K562 (cell line): Measurements from ENCODE around the gene ZMIZ1. TPM values are rescaled to one million over a fixed set of nuclear protein-coding genes. Genes with fewer than 3 reads are reported as not detected.

Experiments
- ATAC-seq: fragments of 200-7000 bp; cut with Tn5 transposase; 3 replicates; pipeline ENCODE4 v1.9.1; 2020; ENCODE audit warnings: moderate library complexity
- BruUV-seq: library from RNA; stranded (reverse); fragments of 400-500 nt; replicated peaks from 2 replicates; lab custom pipeline; 2021; lab: Mats Ljungman, UMichigan
- CTCF ChIA-PET: fragments of 300-600 bp; formaldehyde crosslinking; extraction: SDS; loops from one replicate; lab custom pipeline; 2021; ENCODE audit warnings: low intra/inter-chr PET ratio; lab: Yijun Ruan, JAX
- POLR2A ChIA-PET: fragments of 300-600, 350-650 bp; sonication (Branson Sonifier 250); formaldehyde crosslinking; extraction: SDS; loops from one replicate; lab custom pipeline; 2021; ENCODE audit warnings: antibody characterized with exemption, inconsistent platforms; lab: Yijun Ruan, JAX
- DNase-seq, 4 experiments: peaks; one replicate each; pipeline versions ENCODE4 v3.0.0 to v3.0.0-alpha.2; 2011 to 2018; ENCODE audit warnings: low spot score in 3 of 4, mixed read lengths in 3 of 4; ENCODE audit errors: extremely low read depth in 1 of 4
- FAIRE-seq: peaks from 2 replicates; lab custom pipeline; 2011; peaks lifted over from hg19 to GRCh38; lab: Jason Lieb, UNC
- H2AFZ ChIP-seq: 2 replicates; pipeline ENCODE4 v1.6.0; 2011; ENCODE audit warnings: low read depth, low read length, control low read depth, inconsistent platforms
- H3K27ac ChIP-seq: fragments of 200-600 bp; 3 replicates; pipeline ENCODE4 v1.8.0; 2011; ENCODE audit warnings: low read depth, mild to moderate bottlenecking, control low read depth, inconsistent platforms, low read length, moderate library complexity, mixed read lengths; ENCODE audit errors: extremely low read depth
- H3K27me3 ChIP-seq, 2 experiments: fragments of 300-600 bp in 1 of 2; 2 replicates in 1 of 2; 3 replicates in 1 of 2; pipeline versions ENCODE4 v1.6.0 to v1.8.0; 2011; ENCODE audit warnings: inconsistent platforms in 2 of 2, low read length in 2 of 2, mild to moderate bottlenecking in 1 of 2, mixed read lengths in 1 of 2, moderate library complexity in 1 of 2; ENCODE audit not compliant: control insufficient read depth in 2 of 2, insufficient read depth in 2 of 2
- H3K36me3 ChIP-seq: fragments of 300-600 bp; 3 replicates; pipeline ENCODE4 v1.8.0; 2011; ENCODE audit warnings: mild to moderate bottlenecking, low read length, inconsistent platforms; ENCODE audit not compliant: control insufficient read depth, insufficient read depth
- H3K4me1 ChIP-seq, 2 experiments: fragments of 200-600 bp in 1 of 2; replicated peaks in 1 of 2; 2 replicates in 1 of 2; 3 replicates in 1 of 2; pipeline versions ENCODE4 v1.5.1 to v1.8.0; 2011; ENCODE audit warnings: inconsistent platforms in 2 of 2, low read length in 2 of 2, mild to moderate bottlenecking in 1 of 2, mixed read lengths in 1 of 2, moderate library complexity in 1 of 2; ENCODE audit not compliant: control insufficient read depth in 2 of 2, insufficient read depth in 2 of 2
- H3K4me2 ChIP-seq: 2 replicates; pipeline ENCODE4 v1.6.1; 2011; ENCODE audit warnings: low read length, control low read depth, inconsistent platforms, mixed read lengths; ENCODE audit not compliant: insufficient read depth
- H3K4me3 ChIP-seq: fragments of 200-600 bp; sonication (generic), shearing (Covaris generic); 2 replicates; pipeline ENCODE4 v1.5.1; 2016; ENCODE audit warnings: control low read depth, inconsistent platforms
- H3K79me2 ChIP-seq: fragments of 200-600 bp; 3 replicates; pipeline ENCODE4 v1.8.0; 2011; ENCODE audit warnings: low read length, inconsistent platforms; ENCODE audit not compliant: control insufficient read depth, insufficient read depth
- H3K9ac ChIP-seq, 2 experiments: 2 replicates each; pipeline versions ENCODE4 v1.6.0 to v1.6.1; 2011; ENCODE audit warnings: low read depth in 2 of 2, low read length in 2 of 2, control low read depth in 1 of 2, inconsistent platforms in 1 of 2, mild to moderate bottlenecking in 1 of 2, mixed read lengths in 1 of 2; ENCODE audit not compliant: insufficient read depth in 1 of 2
- H3K9me1 ChIP-seq: one replicate; pipeline ENCODE4 v1.6.0; 2011; ENCODE audit warnings: inconsistent platforms, mild to moderate bottlenecking, low read length, moderate library complexity; ENCODE audit not compliant: control insufficient read depth, insufficient read depth
- H3K9me3 ChIP-seq: replicated peaks from 2 replicates; pipeline ENCODE4 v1.5.1; 2011; ENCODE audit warnings: low read depth, low read length, inconsistent platforms; ENCODE audit not compliant: control insufficient read depth, insufficient read depth
- H4K20me1 ChIP-seq: replicated peaks from 2 replicates; pipeline ENCODE4 v1.6.1; 2011; ENCODE audit warnings: low read length, inconsistent platforms, mixed read lengths; ENCODE audit not compliant: control insufficient read depth, insufficient read depth
- BDP1 ChIP-seq: IDR thresholded peaks from 3 replicates; pipeline ENCODE4 v1.6.1; 2011; ENCODE audit not compliant: insufficient read length, insufficient read depth
- CXXC5 ChIP-seq: fragments of 250-450 bp; sonication (Bioruptor Pico); IDR thresholded peaks from 2 replicates; pipeline ENCODE4 v1.8.0; 2022; ENCODE audit warnings: inconsistent platforms, mild to moderate bottlenecking, moderate library complexity
- EWSR1 ChIP-seq: fragments of 450-650 bp; IDR thresholded peaks from 2 replicates; pipeline ENCODE4 v1.6.1; 2018; ENCODE audit warnings: borderline replicate concordance, mild to moderate bottlenecking, low read depth, moderate library complexity; ENCODE audit not compliant: partially characterized antibody
- FOXA1 ChIP-seq: fragments of 450-650 bp; IDR thresholded peaks from 2 replicates; pipeline ENCODE4 v1.6.1; 2016; ENCODE audit warnings: mild to moderate bottlenecking, borderline replicate concordance
- HOXB6 ChIP-seq: fragments of 250-450 bp; sonication (Bioruptor Pico); IDR thresholded peaks from 2 replicates; pipeline ENCODE4 v1.5.1; 2022; ENCODE audit warnings: mild to moderate bottlenecking, borderline replicate concordance
- KAT2B ChIP-seq: IDR thresholded peaks from one replicate; pipeline ENCODE4 v1.6.1; 2012; ENCODE audit warnings: low read depth, mild to moderate bottlenecking, control low read depth, inconsistent platforms, low read length, moderate library complexity
- KDM2B ChIP-seq: fragments of 250-450 bp; sonication (Bioruptor Pico); IDR thresholded peaks from 2 replicates; pipeline ENCODE4 v1.8.0; 2021; ENCODE audit warnings: mild to moderate bottlenecking, moderate library complexity
- MEIS2 ChIP-seq: fragments of 450-650 bp; IDR thresholded peaks from 2 replicates; pipeline ENCODE4 v1.6.1; 2014; ENCODE audit warnings: mild to moderate bottlenecking; ENCODE audit not compliant: partially characterized antibody
- POLR2A ChIP-seq: fragments of 450-650 bp; conservative IDR thresholded peaks from 2 replicates; pipeline ENCODE4 v1.6.1; 2016
- POLR2AphosphoS2 ChIP-seq: IDR thresholded peaks from 2 replicates; pipeline ENCODE4 v1.6.1; 2012; ENCODE audit warnings: low read length, improper control_type of control experiment
- POLR2B ChIP-seq: fragments of 450-650 bp; IDR thresholded peaks from 2 replicates; pipeline ENCODE4 v1.6.1; 2018; ENCODE audit warnings: low read depth; ENCODE audit not compliant: partially characterized antibody
- SIN3A ChIP-seq, 2 experiments: fragments of 150-350 bp in 1 of 2; IDR thresholded peaks; 2 replicates each; pipeline ENCODE4 v1.6.1; 2011 to 2016; ENCODE audit warnings: borderline replicate concordance in 2 of 2, low read depth in 2 of 2, low read length in 2 of 2, mild to moderate bottlenecking in 2 of 2, moderate library complexity in 2 of 2; ENCODE audit not compliant: control insufficient read depth in 1 of 2
- SUPT5H ChIP-seq: fragments of 450-650 bp; IDR thresholded peaks from 2 replicates; pipeline ENCODE4 v1.6.1; 2016
- THRB ChIP-seq: fragments of 450-650 bp; formaldehyde crosslinking; conservative IDR thresholded peaks from 2 replicates; pipeline ENCODE4 v1.4.0; 2022; ENCODE audit warnings: mild to moderate bottlenecking, missing genetic modification characterization
- TSHZ1 ChIP-seq: fragments of 250-450 bp; sonication (Bioruptor Pico); IDR thresholded peaks from 2 replicates; pipeline ENCODE4 v1.4.0; 2020; ENCODE audit warnings: mild to moderate bottlenecking, moderate library complexity
- USF1 ChIP-seq: sonication (generic); formaldehyde crosslinking; IDR thresholded peaks from 2 replicates; pipeline ENCODE4 v1.9.0; 2022; ENCODE audit warnings: mild to moderate bottlenecking, missing genetic modification reagents
- ZC3H4 ChIP-seq: sonication (generic); formaldehyde crosslinking; IDR thresholded peaks from 2 replicates; pipeline ENCODE4 v1.9.0; 2021; ENCODE audit warnings: missing genetic modification reagents, borderline replicate concordance
- ZFP30 ChIP-seq: fragments of 250-450 bp; sonication (Bioruptor Pico); IDR thresholded peaks from 2 replicates; pipeline ENCODE4 v1.8.0; 2022; ENCODE audit warnings: moderate library complexity, mild to moderate bottlenecking, inconsistent platforms, borderline replicate concordance
- WGBS: fragments of 100-300 bp; shearing (Covaris generic); methylation state at CpG from one replicate; pipeline ENCODE4 v1.1.6; 2016; ENCODE audit warnings: low coverage, mixed read lengths; ENCODE audit not compliant: insufficient coverage; ENCODE audit errors: missing lambda C conversion rate; 5-methylcytosine and 5-hydroxymethylcytosine counted together
- in situ Hi-C: fragments of 300-500 bp; cut with MboI; formaldehyde crosslinking; loops from 4 replicates; pipeline ENCODE4 v1.15.0; 2018; ENCODE audit warnings: inconsistent platforms, mixed read lengths
- intact Hi-C: fragments of 100-400 bp; cut with micrococcal nuclease; formaldehyde crosslinking; loops from 2 replicates; pipeline ENCODE4 v1.14.2; 2022
- polyA plus RNA-seq, 8 experiments: library from polyadenylated mRNA; depleted of rRNA in 4 of 8; stranded (reverse) in 5 of 8; unstranded in 3 of 8; fragments of >200 nt; fragmentation: Nextera tagmentation in 2 of 8; fragmentation: Illumina TruSeq in 1 of 8; extraction: Ambion mirVana in 2 of 8; extraction: Trizol in 1 of 8; gene quantifications; 2 replicates each; pipeline versions ENCODE4 v1.2.1 to v1.2.3, GENCODE V29; 2011 to 2014; ENCODE audit warnings: inconsistent platforms in 1 of 8, missing spikeins in 1 of 8
- total RNA-seq, 7 experiments: library from RNA; depleted of rRNA in 6 of 7; stranded (reverse); fragments of >200 nt in 6 of 7; fragmentation: Illumina TruSeq in 2 of 7; extraction: Trizol in 2 of 7; gene quantifications; 2 replicates each; pipeline versions ENCODE4 v1.2.1 to v1.2.3, GENCODE V29; 2011 to 2021; ENCODE audit warnings: low replicate concordance in 1 of 7

ZMIZ1 gene
- total and polyA plus RNA-seq, 9 of the 15 experiments (the other 6 are each of a cell fraction or from before 2014, with no cell fraction given), result 1.0 to 37.3 (median 4.3) TPM

- no peak overlapping the region for H3K9ac ChIP-seq
- peaks cover 7% of the 10 kb centered on the region for H3K79me2 ChIP-seq
- no peak overlapping the region for H3K4me2 ChIP-seq
- H3K4me1 ChIP-seq, result peaks cover 0 to 8% of the 10 kb centered on the region in 2 experiments; a peak in 3 of 5 replicates
- peaks cover under 1% of the 10 kb centered on the region; the same call in 1 of the 2 replicates for H4K20me1 ChIP-seq
- ChIA-PET CTCF (no interaction called here), POLR2A (interaction anchor here (0.6 to 1.7 kb wide), 3 partner anchors 11 to 33 kb away, joined by 3 to 6 read pairs (median 3); no protein-coding TSS in a partner anchor)
- H3K4me3 ChIP-seq, result no peak overlapping the region
- FAIRE-seq (no peak), DNase-seq (peak in 1 of 4 experiments; percentile 22), ATAC-seq (peak; percentile 5; the same call in 2 of the 3 replicates)
- in situ Hi-C loops (no loop called here), intact Hi-C loops (no loop called here)
- no peaks in the 10 kb centered on the region for H3K9me3 ChIP-seq
- no peaks in the 10 kb centered on the region for H3K27me3 ChIP-seq
- H3K36me3 ChIP-seq, result peaks cover 54% of the 10 kb centered on the region
- H3K27ac ChIP-seq, result no peak overlapping the region
- H3K9me1 ChIP-seq, result peaks cover 3% of the 10 kb centered on the region
- H2AFZ ChIP-seq, result no peak overlapping the region
- no TSS peak for BruUV-seq
- 73% methylated on average over 6 of the region's 6 CpGs for WGBS
- TF ChIP-seq SUPT5H, result peak; percentile 62
- no peak for TF ChIP-seq KAT2B
- peak in 1 of 2 experiments; percentile 11; a peak in 1 of 4 replicates for TF ChIP-seq SIN3A (IDR thresholded peaks at IDR 0.05; ENCODE audit: borderline replicate concordance in 2 of 2, control insufficient read depth in 1 of 2, low read depth in 2 of 2, low read length in 2 of 2)
- TF ChIP-seq KDM2B, result no peak
- TF ChIP-seq POLR2A, result peak; percentile 68
- TF ChIP-seq FOXA1, result no peak
- no peak for TF ChIP-seq ZC3H4 (CRISPR knock-in tag)
- TF ChIP-seq MEIS2, result no peak
- TF ChIP-seq TSHZ1, result no peak
- TF ChIP-seq EWSR1, result peak; percentile 19
- TF ChIP-seq ZFP30 (CRISPR knock-in tag), result no peak
- peak; percentile 13; the same call in 1 of the 2 replicates for TF ChIP-seq USF1 (CRISPR knock-in tag)
- 0 out of 2 replicates have a peak, but pooled peaks have one; percentile 9 for TF ChIP-seq POLR2AphosphoS2
- TF ChIP-seq BDP1, result no peak
- no peak for TF ChIP-seq CXXC5
- 0 out of 2 replicates have a peak, but pooled peaks have one; percentile 32 for TF ChIP-seq THRB
- no peak for TF ChIP-seq HOXB6 (CRISPR knock-in tag)
- TF ChIP-seq POLR2B, result peak; percentile 34
These were observed 286.8 kb downstream of the ZMIZ1 start for GRCh38 chr10:79355420-79356017.
